Measurements from ENCODE around the gene XNDC1N. TPM values are rescaled to one million over a fixed set of nuclear protein-coding genes. Genes with fewer than 3 reads are reported as not detected.

Gene XNDC1N
- total and polyA plus RNA-seq, 2 of the 4 experiments (the other 2 are of a cell fraction), result 2.5 to 8.8 TPM

DNA sequence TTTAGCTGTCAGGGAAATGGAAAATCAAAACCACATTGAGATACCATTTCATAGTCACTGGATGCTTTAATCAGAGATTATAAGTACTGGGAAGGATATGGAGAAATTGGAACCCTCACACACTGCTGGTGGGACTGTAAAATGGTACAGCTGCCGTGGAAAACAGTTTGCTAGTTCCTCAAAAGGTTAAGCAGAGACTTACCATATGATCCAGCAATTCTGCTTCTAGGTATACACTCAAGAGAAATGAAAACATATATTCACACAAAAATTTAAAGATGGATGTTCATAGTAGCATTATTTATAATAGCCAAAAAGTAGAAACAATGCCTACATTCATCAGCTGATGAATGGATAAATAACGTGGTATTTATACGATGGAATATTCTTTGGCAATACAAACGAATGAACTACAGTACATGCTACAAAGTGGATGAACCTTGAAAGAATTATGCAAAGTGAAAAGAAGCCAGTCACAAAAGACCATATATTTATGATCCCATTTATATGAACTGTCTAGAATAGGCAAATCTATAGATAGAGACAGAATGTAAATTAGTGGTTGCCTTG is 23.4 kb upstream of the XNDC1N start:
- H3K4me2 ChIP-seq (ENCODE audit: low read depth, low read length), result no peak overlapping the region
- no peak overlapping the region for H2AFZ ChIP-seq (replicated peaks; ENCODE audit: low read length, poor library complexity)
- H3K23ac ChIP-seq (ENCODE audit: low read depth, low read length), result no peak overlapping the region
- CTCF ChIA-PET, result interaction anchor here (1.1 kb wide), 1 partner anchor 13 kb away, joined by 3 read pairs; no protein-coding TSS in a partner anchor
- H2BK120ac ChIP-seq (ENCODE audit: low read depth, low read length), result no peak overlapping the region
- no TSS peak for BruUV-seq (replicated peaks)
- H3K9ac ChIP-seq (ENCODE audit: low read depth, low read length), result no peak overlapping the region
- POLR2A ChIA-PET (ENCODE audit: unreplicated experiment), result no interaction called here
- H4K8ac ChIP-seq (ENCODE audit: low read depth in 2 of 2, low read length in 2 of 2), result no peak overlapping the region
- no peak overlapping the region for H2BK20ac ChIP-seq (ENCODE audit: low read depth, low read length)
- no peaks in the 10 kb centered on the region for H3K27me3 ChIP-seq (ENCODE audit: control insufficient read depth, insufficient read depth, low read length)
- no peak overlapping the region for H2BK5ac ChIP-seq (ENCODE audit: low read depth, low read length, poor library complexity, severe bottlenecking)
- H3K4ac ChIP-seq (ENCODE audit: low read depth, low read length), result no peak overlapping the region
- intact Hi-C loops (cut with micrococcal nuclease) (no loop called here), in situ Hi-C loops (cut with MboI; ENCODE audit: low sequenced_read_pairs) (no loop called here), dilution Hi-C loops (cut with HindIII; ENCODE audit: low sequenced_read_pairs, unreplicated experiment) (no loop called here)
- no peak overlapping the region for H3K14ac ChIP-seq (replicated peaks; ENCODE audit: low read depth, low read length)
- H3K56ac ChIP-seq (ENCODE audit: extremely low read depth, insufficient read depth, low read length), result no peak overlapping the region
- no peaks in the 10 kb centered on the region; the same call in 1 of the 2 replicates for H3K36me3 ChIP-seq (ENCODE audit: control insufficient read depth, insufficient read depth, low read length)
- no peak overlapping the region for H2AK9ac ChIP-seq (replicated peaks; ENCODE audit: low read depth, low read length, poor library complexity)
- H3K18ac ChIP-seq (ENCODE audit: low read depth, low read length), result no peak overlapping the region
- H2BK15ac ChIP-seq (ENCODE audit: low read depth, low read length), result no peak overlapping the region
- no peak for DNase-seq
- H3K9me1 ChIP-seq (ENCODE audit: insufficient read depth, low read length), result no peaks in the 10 kb centered on the region; the same call in none of the 2 replicates
- no peak overlapping the region for H3K27ac ChIP-seq (ENCODE audit: insufficient read depth, low read length)
- no CpG with 5 or more reads among the region's 4 CpGs for WGBS, 2 experiments (ENCODE audit: extremely low coverage in 2 of 2, insufficient read length in 1 of 2)
- no peaks in the 10 kb centered on the region for H3K9me3 ChIP-seq (ENCODE audit: control insufficient read depth, insufficient read depth, low read length)
- H2AK5ac ChIP-seq (ENCODE audit: low read depth, low read length), result no peak overlapping the region
- H3K4me3 ChIP-seq (ENCODE audit: insufficient read depth, low read depth, low read length), result no peak overlapping the region
- no peak for ATAC-seq (ENCODE audit: low read depth)
- peaks cover 46 to 70% of the 10 kb centered on the region in 2 experiments for H3K79me1 ChIP-seq (ENCODE audit: low read depth in 1 of 2, low read length in 2 of 2)
- H3K4me1 ChIP-seq (ENCODE audit: control insufficient read depth, insufficient read depth, low read length), result peaks cover 8% of the 10 kb centered on the region
- H4K91ac ChIP-seq (ENCODE audit: insufficient read depth, low read depth, low read length), result no peak overlapping the region
- no peak overlapping the region for H4K5ac ChIP-seq (ENCODE audit: low read depth, low read length)
- TF ChIP-seq RCOR1 (IDR thresholded peaks at IDR 0.05; ENCODE audit: insufficient replicate concordance, low read length) (no peak), RAD21 (IDR thresholded peaks at IDR 0.05; ENCODE audit: low read length) (no peak), POLR2A (IDR thresholded peaks at IDR 0.05; ENCODE audit: low read depth, low read length) (no peak), CEBPB (IDR thresholded peaks at IDR 0.05; ENCODE audit: low read depth, low read length) (no peak), CTCF (conservative IDR thresholded peaks at IDR 0.05; ENCODE audit: low read depth, low read length) (no peak), MAFK (IDR thresholded peaks at IDR 0.05; ENCODE audit: low read depth, low read length) (no peak), MAZ (IDR thresholded peaks at IDR 0.05; ENCODE audit: borderline replicate concordance, low read depth, low read length) (no peak), FOS (IDR thresholded peaks at IDR 0.05; ENCODE audit: low read depth, low read length) (no peak), SMC3 (IDR thresholded peaks at IDR 0.05; ENCODE audit: low read depth, low read length) (no peak), BHLHE40 (IDR thresholded peaks at IDR 0.05; ENCODE audit: low read depth, low read length) (no peak), NFE2L2 (IDR thresholded peaks at IDR 0.05; ENCODE audit: low read depth, low read length) (no peak), RFX5 (IDR thresholded peaks at IDR 0.05; ENCODE audit: low read depth, low read length) (no peak)
- TF ChIP-seq, protein P1, sequence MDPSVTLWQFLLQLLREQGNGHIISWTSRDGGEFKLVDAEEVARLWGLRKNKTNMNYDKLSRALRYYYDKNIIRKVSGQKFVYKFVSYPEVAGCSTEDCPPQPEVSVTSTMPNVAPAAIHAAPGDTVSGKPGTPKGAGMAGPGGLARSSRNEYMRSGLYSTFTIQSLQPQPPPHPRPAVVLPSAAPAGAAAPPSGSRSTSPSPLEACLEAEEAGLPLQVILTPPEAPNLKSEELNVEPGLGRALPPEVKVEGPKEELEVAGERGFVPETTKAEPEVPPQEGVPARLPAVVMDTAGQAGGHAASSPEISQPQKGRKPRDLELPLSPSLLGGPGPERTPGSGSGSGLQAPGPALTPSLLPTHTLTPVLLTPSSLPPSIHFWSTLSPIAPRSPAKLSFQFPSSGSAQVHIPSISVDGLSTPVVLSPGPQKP (IDR thresholded peaks at IDR 0.05; ENCODE audit: borderline replicate concordance, low read depth, low read length), result no peak
- TF ChIP-seq, protein P2, sequence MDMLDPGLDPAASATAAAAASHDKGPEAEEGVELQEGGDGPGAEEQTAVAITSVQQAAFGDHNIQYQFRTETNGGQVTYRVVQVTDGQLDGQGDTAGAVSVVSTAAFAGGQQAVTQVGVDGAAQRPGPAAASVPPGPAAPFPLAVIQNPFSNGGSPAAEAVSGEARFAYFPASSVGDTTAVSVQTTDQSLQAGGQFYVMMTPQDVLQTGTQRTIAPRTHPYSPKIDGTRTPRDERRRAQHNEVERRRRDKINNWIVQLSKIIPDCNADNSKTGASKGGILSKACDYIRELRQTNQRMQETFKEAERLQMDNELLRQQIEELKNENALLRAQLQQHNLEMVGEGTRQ (IDR thresholded peaks at IDR 0.05; ENCODE audit: low read depth, low read length), result no peak
- peaks cover 64% of the 10 kb centered on the region for H4K20me1 ChIP-seq (ENCODE audit: insufficient read depth, low read length)

Measured in IMR-90 (cell line).